ENCODE data around the gene SELENOI. TPM values are rescaled to one million over a fixed set of nuclear protein-coding genes. Genes with fewer than 3 reads are reported as not detected.
"Not testable (repeated sequence)": the region's sequence is repeated elsewhere in the genome, so short reads cannot be mapped to it uniquely, and the experiment has no call there.

SELENOI gene
- total RNA-seq, 2 experiments from 2014 or later = 26.4 TPM

- no peak overlapping the region for H3K27ac Mint-ChIP-seq
- ATAC-seq (ENCODE audit: low read depth) (no peak), DNase-seq (no peak)
- H3K27me3 Mint-ChIP-seq = no peaks in the 10 kb centered on the region
- no peak overlapping the region for H3K4me3 Mint-ChIP-seq
- no peaks in the 10 kb centered on the region for H3K9me3 Mint-ChIP-seq
- H3K4me1 Mint-ChIP-seq = no peaks in the 10 kb centered on the region
- POLR2A ChIA-PET = no interaction called here
- H3K36me3 Mint-ChIP-seq = no peaks in the 10 kb centered on the region
Measured at GRCh38 chr2:26314243-26314642, 31.7 kb upstream of the SELENOI start.

GRCh38 chr2:26316041-26316440 is 29.9 kb upstream of the SELENOI start:
- Mint-ChIP-seq H3K4me3 (no peak overlapping the region), H3K4me1 (no peaks in the 10 kb centered on the region), H3K36me3 (no peaks in the 10 kb centered on the region), H3K27ac (no peak overlapping the region), H3K9me3 (no peaks in the 10 kb centered on the region), H3K27me3 (no peaks in the 10 kb centered on the region)
- POLR2A ChIA-PET = interaction anchor here (0.8 kb wide), 1 partner anchor 17 kb away, joined by 3 read pairs; no protein-coding TSS in a partner anchor
- ATAC-seq (ENCODE audit: low read depth) (peak; percentile 21), DNase-seq (no peak)

GRCh38 chr2:26316845-26317244 is 29.1 kb upstream of the SELENOI start:
- H3K27ac Mint-ChIP-seq = no peak overlapping the region
- POLR2A ChIA-PET = interaction anchor here (0.6 to 0.8 kb wide), 2 partner anchors 17 to 18 kb away, joined by 3 read pairs; no protein-coding TSS in a partner anchor

GRCh38 chr2:26317377-26318105 is 28.4 kb upstream of the SELENOI start:
- no peak for DNase-seq
- POLR2A ChIA-PET = interaction anchor here (0.6 kb wide), 1 partner anchor 18 kb away, joined by 3 read pairs; no protein-coding TSS in a partner anchor
- Mint-ChIP-seq H3K9me3 (no peaks in the 10 kb centered on the region), H3K4me1 (no peaks in the 10 kb centered on the region), H3K27ac (no peak overlapping the region), H3K36me3 (no peaks in the 10 kb centered on the region), H3K4me3 (no peak overlapping the region), H3K27me3 (no peaks in the 10 kb centered on the region)
- no peak for ATAC-seq (ENCODE audit: low read depth)

More at GRCh38 chr2:26316845-26317244, 29.1 kb upstream of the SELENOI start:
- H3K4me3 Mint-ChIP-seq = no peak overlapping the region
- no peaks in the 10 kb centered on the region for H3K27me3 Mint-ChIP-seq
- ATAC-seq (ENCODE audit: low read depth) (no peak), DNase-seq (no peak)
- no peaks in the 10 kb centered on the region for H3K9me3 Mint-ChIP-seq
- no peaks in the 10 kb centered on the region for H3K36me3 Mint-ChIP-seq
- no peaks in the 10 kb centered on the region for H3K4me1 Mint-ChIP-seq

- Mint-ChIP-seq H3K36me3 (no peaks in the 10 kb centered on the region), H3K27me3 (no peaks in the 10 kb centered on the region), H3K4me3 (no peak overlapping the region), H3K4me1 (no peaks in the 10 kb centered on the region), H3K27ac (no peak overlapping the region), H3K9me3 (no peaks in the 10 kb centered on the region)
- POLR2A ChIA-PET = no interaction called here
- ATAC-seq (ENCODE audit: low read depth) (no peak), DNase-seq (no peak)
Measured at GRCh38 chr2:26318950-26319349, 27.0 kb upstream of the SELENOI start.

- not testable (repeated sequence) for DNase-seq; ATAC-seq (ENCODE audit: low read depth); H3K27ac Mint-ChIP-seq; H3K36me3 Mint-ChIP-seq; H3K9me3 Mint-ChIP-seq; H3K27me3 Mint-ChIP-seq; H3K4me3 Mint-ChIP-seq
- peaks cover 13% of the 10 kb centered on the region for H3K4me1 Mint-ChIP-seq
- POLR2A ChIA-PET = interaction anchor here (1.1 kb wide), 1 partner anchor 25 kb away, joined by 4 read pairs; no protein-coding TSS in a partner anchor
Measured at GRCh38 chr2:26324479-26324878, 21.5 kb upstream of the SELENOI start.

GRCh38 chr2:26324903-26325302 is 21.0 kb upstream of the SELENOI start:
- no peaks in the 10 kb centered on the region for H3K9me3 Mint-ChIP-seq
- POLR2A ChIA-PET = no interaction called here

GRCh38 chr2:26325851-26326250 is 20.1 kb upstream of the SELENOI start:
- H3K36me3 Mint-ChIP-seq = peaks cover 4% of the 10 kb centered on the region
- POLR2A ChIA-PET = no interaction called here
- no peak overlapping the region for H3K27ac Mint-ChIP-seq
- H3K9me3 Mint-ChIP-seq = no peaks in the 10 kb centered on the region
- peaks cover 21% of the 10 kb centered on the region for H3K4me1 Mint-ChIP-seq
- ATAC-seq (ENCODE audit: low read depth) = no peak
- H3K27me3 Mint-ChIP-seq = peaks cover 2% of the 10 kb centered on the region
- DNase-seq = no peak
- no peak overlapping the region for H3K4me3 Mint-ChIP-seq

More at GRCh38 chr2:26324903-26325302, 21.0 kb upstream of the SELENOI start:
- Mint-ChIP-seq H3K4me3 (no peak overlapping the region), H3K36me3 (peaks cover 4% of the 10 kb centered on the region), H3K4me1 (peaks cover 16% of the 10 kb centered on the region), H3K27me3 (peaks cover 2% of the 10 kb centered on the region), H3K27ac (no peak overlapping the region)
- ATAC-seq (ENCODE audit: low read depth) = no peak
- DNase-seq = no peak

GRCh38 chr2:26326514-26326913 is 19.4 kb upstream of the SELENOI start:
- Mint-ChIP-seq H3K9me3 (no peaks in the 10 kb centered on the region), H3K4me1 (peaks cover 21% of the 10 kb centered on the region), H3K36me3 (peaks cover 4% of the 10 kb centered on the region), H3K27me3 (peaks cover 2% of the 10 kb centered on the region), H3K27ac (no peak overlapping the region), H3K4me3 (no peak overlapping the region)
- DNase-seq (no peak), ATAC-seq (ENCODE audit: low read depth) (no peak)
- POLR2A ChIA-PET = no interaction called here

- H3K4me1 Mint-ChIP-seq = peaks cover 21% of the 10 kb centered on the region
Measured at GRCh38 chr2:26327291-26328272, 18.4 kb upstream of the SELENOI start.

GRCh38 chr2:26329083-26329482 is 16.9 kb upstream of the SELENOI start:
- H3K9me3 Mint-ChIP-seq; H3K27me3 Mint-ChIP-seq; H3K4me3 Mint-ChIP-seq; DNase-seq; ATAC-seq (ENCODE audit: low read depth); H3K36me3 Mint-ChIP-seq; POLR2A ChIA-PET; H3K27ac Mint-ChIP-seq: not testable (repeated sequence)
- peaks cover 25% of the 10 kb centered on the region for H3K4me1 Mint-ChIP-seq

More at GRCh38 chr2:26327291-26328272, 18.4 kb upstream of the SELENOI start:
- Mint-ChIP-seq H3K27me3 (peaks cover 2% of the 10 kb centered on the region), H3K9me3 (no peaks in the 10 kb centered on the region), H3K27ac (no peak overlapping the region), H3K4me3 (no peak overlapping the region), H3K36me3 (peaks cover 4% of the 10 kb centered on the region)
- POLR2A ChIA-PET = interaction anchor here (0.7 to 1.1 kb wide), 3 partner anchors 18 to 198 kb away, joined by 3 to 4 read pairs (median 3); partner anchors contain the start of gene SELENOI
- no peak for DNase-seq
- ATAC-seq (ENCODE audit: low read depth) = no peak

GRCh38 chr2:26330114-26330549 is 15.8 kb upstream of the SELENOI start:
- H3K9me3 Mint-ChIP-seq = no peaks in the 10 kb centered on the region
- ATAC-seq (ENCODE audit: low read depth) (peak; percentile 95), DNase-seq (peak; percentile 86)
- no peaks in the 10 kb centered on the region for H3K36me3 Mint-ChIP-seq
- H3K27me3 Mint-ChIP-seq = peaks cover 2% of the 10 kb centered on the region
- POLR2A ChIA-PET = no interaction called here
- no peak overlapping the region for H3K4me3 Mint-ChIP-seq
- H3K4me1 Mint-ChIP-seq = peaks cover 25% of the 10 kb centered on the region
- H3K27ac Mint-ChIP-seq = no peak overlapping the region

- POLR2A ChIA-PET = no interaction called here
- H3K27ac Mint-ChIP-seq = no peak overlapping the region
- H3K36me3 Mint-ChIP-seq = no peaks in the 10 kb centered on the region
- H3K9me3 Mint-ChIP-seq = no peaks in the 10 kb centered on the region
- ATAC-seq (ENCODE audit: low read depth) (no peak), DNase-seq (no peak)
- H3K27me3 Mint-ChIP-seq = peaks cover 2% of the 10 kb centered on the region
- peaks cover 25% of the 10 kb centered on the region for H3K4me1 Mint-ChIP-seq
- H3K4me3 Mint-ChIP-seq = no peak overlapping the region
Measured at GRCh38 chr2:26330604-26331003, 15.3 kb upstream of the SELENOI start.

Data from activated naive CD8-positive, alpha-beta T cell treated with anti-CD3 and anti-CD28 coated beads, Interleukin-2, amount 10 ng/mL, durations not matched to agents 7 days and 5 days (primary cell).